Spleen (tissue), 11 donors: ENCODE results near the gene TMEM106C. TPM values are rescaled to one million over a fixed set of nuclear protein-coding genes. Genes with fewer than 3 reads are reported as not detected.
A peak's percentile ranks its signal among the peaks of the same experiment; 100 is the strongest.
"Not testable (repeated sequence)": the region's sequence is repeated elsewhere in the genome, so short reads cannot be mapped to it uniquely, and the experiment has no call there.

Experiments used
- DNase-seq: peaks from one replicate; pipeline ENCODE4 v3.0.0-alpha.2; 2020
- H3K27ac ChIP-seq, 8 donors: fragments of 200-600 bp; sonication (generic) in 7 of 8; 1 replicate in 4 of 8; 2 replicates in 4 of 8; pipeline versions ENCODE4 v1.5.0 to v1.8.0; 2016 to 2021; ENCODE audit warnings: inconsistent platforms in 4 of 8, mild to moderate bottlenecking in 4 of 8, moderate library complexity in 1 of 8
- H3K27me3 ChIP-seq, 7 donors: fragments of 200-600 bp; sonication (generic) in 6 of 7; replicated peaks in 1 of 7; 1 replicate in 4 of 7; 2 replicates in 3 of 7; pipeline versions ENCODE4 v1.5.0 to v1.8.0; 2016 to 2021; ENCODE audit warnings: inconsistent platforms in 3 of 7, mild to moderate bottlenecking in 1 of 7
- H3K36me3 ChIP-seq, 6 donors: fragments of 200-600 bp; sonication (generic) in 5 of 6; 1 replicate in 4 of 6; 2 replicates in 2 of 6; pipeline versions ENCODE4 v1.5.0 to v1.8.0; 2016 to 2021; ENCODE audit warnings: inconsistent platforms in 2 of 6
- H3K4me1 ChIP-seq, 6 donors: fragments of 200-600 bp; sonication (generic) in 5 of 6; 1 replicate in 3 of 6; 2 replicates in 3 of 6; pipeline versions ENCODE4 v1.5.0 to v1.8.0; 2016 to 2021; ENCODE audit warnings: inconsistent platforms in 3 of 6
- H3K4me3 ChIP-seq, 8 donors: fragments of 200-600 bp; sonication (generic) in 7 of 8; 1 replicate in 4 of 8; 2 replicates in 4 of 8; pipeline versions ENCODE4 v1.5.0 to v1.8.0; 2016 to 2021; ENCODE audit warnings: inconsistent platforms in 4 of 8, mild to moderate bottlenecking in 4 of 8, moderate library complexity in 2 of 8
- H3K9me3 ChIP-seq, 8 donors: fragments of 200-600 bp; sonication (generic) in 7 of 8; 1 replicate in 4 of 8; 2 replicates in 4 of 8; pipeline versions ENCODE4 v1.5.0 to v1.8.0; 2016 to 2021; ENCODE audit warnings: inconsistent platforms in 4 of 8
- CTCF ChIP-seq, 11 experiments: fragments of 200-600 bp in 7 of 11; fragments of 450-650 bp in 4 of 11; sonication (generic) in 4 of 11; IDR thresholded peaks in 8 of 11; conservative IDR thresholded peaks in 3 of 11; 1 replicate in 7 of 11; 2 replicates in 4 of 11; pipeline versions ENCODE4 v1.4.0 to v1.8.0; 2016 to 2021; ENCODE audit warnings: antibody characterized with exemption in 11 of 11, inconsistent platforms in 4 of 11, mild to moderate bottlenecking in 1 of 11
- POLR2A ChIP-seq, 3 donors: fragments of 450-650 bp; IDR thresholded peaks; one replicate each; pipeline ENCODE4 v1.5.1; 2017; ENCODE audit warnings: antibody characterized with exemption in 3 of 3, mild to moderate bottlenecking in 1 of 3
- POLR2AphosphoS5 ChIP-seq, 3 donors: sonication (generic); formaldehyde crosslinking; IDR thresholded peaks; one replicate each; pipeline ENCODE4 v1.5.1; 2017; ENCODE audit warnings: antibody characterized with exemption in 3 of 3
- WGBS, 5 donors: extraction: QIAGEN DNeasy Blood & Tissue Kit in 3 of 5; methylation state at CpG; one replicate each; pipeline versions ENCODE4 v1.1.5 to v1.1.7; 2013 to 2018; 5-methylcytosine and 5-hydroxymethylcytosine counted together
- intact Hi-C: fragments of 100-400 bp; cut with DNase I; formaldehyde crosslinking; loops from one replicate; pipeline ENCODE4 v1.15.0; 2023; ENCODE audit warnings: low total_unique reads
- polyA plus RNA-seq, 3 donors: library from polyadenylated mRNA; stranded (reverse); fragments of 200-250 nt; gene quantifications; one replicate each; pipeline ENCODE4 v1.2.1, GENCODE V29; 2013
- total RNA-seq, 7 donors: library from RNA; depleted of rRNA in 3 of 7; stranded (reverse); fragments of >200 nt in 3 of 7; fragmentation: NEBNext Ultra II Directional in 4 of 7; extraction: Animal tissue kit (Norgen Biotek cat#: 25700) in 4 of 7; gene quantifications; one replicate each; pipeline versions ENCODE4 v1.1.0 to v1.2.1, GENCODE V29; 2016 to 2021
- donor health status: healthy with polysubstance abuse.
- donor health status: DM: no; HTN: no; CAD: no; lungs with moderate emphysema.
- donor health status: DM: no; HTN: no; CAD: no.
- donor health status: Bipolar disorder and iron deficiency.
- donor health status: healthy.
- donor health status: DM: no; HTN: no; CAD: no.
- donor health status: DM: yes; HTN: yes; CAD: no.

TMEM106C gene
- total and polyA plus RNA-seq, 10 donors = 30.1 to 124 (median 64.6) TPM

- Histone ChIP-seq H3K27me3 (peaks cover 0 to 6% (median 0%) of the 10 kb centered on the region in 7 donors), H3K9me3 (peaks cover 0 to 15% (median 10%) of the 10 kb centered on the region in 8 donors), H3K4me1 (peaks cover 0 to 6% (median 2%) of the 10 kb centered on the region in 6 donors), H3K27ac (peak overlapping the region in 5 of 8 donors; percentile 16 to 66 (median 36)), H3K36me3 (no peaks in the 10 kb centered on the region), H3K4me3 (no peak overlapping the region)
- intact Hi-C loops = no loop called here
- WGBS, 5 donors = 61 to 73% (median 70%) methylated on average over 4 of the region's 4 CpGs
- TF ChIP-seq POLR2AphosphoS5 (IDR thresholded peaks at IDR 0.05) (no peak), POLR2A (IDR thresholded peaks at IDR 0.05) (no peak), CTCF (IDR thresholded peaks at IDR 0.05 in 8 of 11, conservative IDR thresholded peaks at IDR 0.05 in 3 of 11) (no peak)
- DNase-seq = no peak
Measured at GRCh38 chr12:47954467-47955045, 8.8 kb upstream of the TMEM106C start.

GRCh38 chr12:47955059-47955458 lies 8.3 kb upstream of the TMEM106C start:
- Histone ChIP-seq H3K9me3 (peaks cover 0 to 15% (median 10%) of the 10 kb centered on the region in 8 donors), H3K4me3 (no peak overlapping the region), H3K27me3 (peaks cover 0 to 6% (median 0%) of the 10 kb centered on the region in 7 donors), H3K4me1 (peaks cover 0 to under 1% (median 0%) of the 10 kb centered on the region in 6 donors), H3K36me3 (no peaks in the 10 kb centered on the region), H3K27ac (peak overlapping the region in 5 of 8 donors; percentile 16 to 66 (median 36))
- 74 to 86% (median 76%) methylated on average over 3 of the region's 3 CpGs for WGBS, 5 donors
- TF ChIP-seq POLR2A (IDR thresholded peaks at IDR 0.05) (no peak), CTCF (IDR thresholded peaks at IDR 0.05 in 8 of 11, conservative IDR thresholded peaks at IDR 0.05 in 3 of 11) (no peak), POLR2AphosphoS5 (IDR thresholded peaks at IDR 0.05) (peak in 1 of 3 donors; percentile 59)
- intact Hi-C loops = no loop called here
- DNase-seq = no peak

- H3K4me3 ChIP-seq, H3K27me3 ChIP-seq, H3K4me1 ChIP-seq, intact Hi-C loops, H3K27ac ChIP-seq, H3K36me3 ChIP-seq: not testable (repeated sequence)
- 67 to 100% (median 90%) methylated on average over 1 of the region's 1 CpG for WGBS, 5 donors
- H3K9me3 ChIP-seq = peaks cover 0 to 15% (median 10%) of the 10 kb centered on the region in 8 donors
- peak; percentile 31 for DNase-seq
Measured at GRCh38 chr12:47957671-47958070, 5.7 kb upstream of the TMEM106C start.

GRCh38 chr12:47962198-47962597 lies 1.2 kb upstream of the TMEM106C start:
- WGBS, 5 donors = 89 to 95% (median 93%) methylated on average over 11 of the region's 11 CpGs
- Histone ChIP-seq H3K27me3 (peaks cover 0 to 6% (median 0%) of the 10 kb centered on the region in 7 donors), H3K36me3 (peaks cover 0 to 21% (median 5%) of the 10 kb centered on the region in 6 donors), H3K9me3 (peaks cover 0 to 15% (median 10%) of the 10 kb centered on the region in 8 donors), H3K27ac (no peak overlapping the region), H3K4me1 (peaks cover 9 to 46% (median 30%) of the 10 kb centered on the region in 6 donors), H3K4me3 (no peak overlapping the region)
- TF ChIP-seq POLR2AphosphoS5 (IDR thresholded peaks at IDR 0.05) (no peak), CTCF (IDR thresholded peaks at IDR 0.05 in 8 of 11, conservative IDR thresholded peaks at IDR 0.05 in 3 of 11) (no peak), POLR2A (IDR thresholded peaks at IDR 0.05) (no peak)
- peak; percentile 50 for DNase-seq
- intact Hi-C loops = no loop called here
